ENCODE results near the gene KRTAP10-3.
"Not testable (repeated sequence)": the region's sequence is repeated elsewhere in the genome, so short reads cannot be mapped to it uniquely, and the experiment has no call there.

KRTAP10-3 gene

GRCh38 chr21:44573630-44574456, 15.2 kb upstream of the KRTAP10-3 start, which contains the start of gene KRTAP10-4:
TSS of gene KRTAP10-4 (plus strand) at chr21:44573729. CDS start at chr21:44573759, 30 bp downstream.
- H3K4me1 ChIP-seq (ENCODE audit: control insufficient read depth, insufficient read depth, low read length); H3K27ac ChIP-seq (ENCODE audit: extremely low read depth, low read depth, low read length); H3K9me3 ChIP-seq (ENCODE audit: control insufficient read depth, insufficient read depth, low read depth, low read length); H3K36me3 ChIP-seq (ENCODE audit: control insufficient read depth in 2 of 2, insufficient read depth in 1 of 2, low read length in 2 of 2); H3K4me3 ChIP-seq (ENCODE audit: low read depth, low read length); POLR2A ChIA-PET: not testable (repeated sequence)
- peak; percentile 23; the same call in 1 of the 2 replicates for TF ChIP-seq ZIC2 (tag by site-specific recombination; IDR thresholded peaks at IDR 0.05)
- peak; percentile 15; the same call in 1 of the 2 replicates for TF ChIP-seq GLIS2 (tag by site-specific recombination; IDR thresholded peaks at IDR 0.05)
- CTCF ChIA-PET: interaction anchor here (0.7 kb wide), 2 partner anchors 61 to 439 kb away, joined by 3 to 4 read pairs; no protein-coding TSS in a partner anchor

GRCh38 chr21:44572959-44573583, 14.5 kb upstream of the KRTAP10-3 start:
- no peak for TF ChIP-seq ZNF211 (tag by site-specific recombination; IDR thresholded peaks at IDR 0.05; ENCODE audit: low read depth)
- TF ChIP-seq ZNF692 (tag by site-specific recombination; IDR thresholded peaks at IDR 0.05): no peak
- Histone ChIP-seq H3K9me3 (ENCODE audit: control insufficient read depth, insufficient read depth, low read depth, low read length) (no peaks in the 10 kb centered on the region), H3K36me3 (ENCODE audit: control insufficient read depth in 2 of 2, insufficient read depth in 1 of 2, low read length in 2 of 2) (no peaks in the 10 kb centered on the region), H3K27ac (ENCODE audit: extremely low read depth, low read depth, low read length) (no peak overlapping the region), H3K4me1 (ENCODE audit: control insufficient read depth, insufficient read depth, low read length) (no peaks in the 10 kb centered on the region), H3K4me3 (ENCODE audit: low read depth, low read length) (no peak overlapping the region)
- ChIA-PET CTCF (interaction anchor here (0.7 kb wide), 1 partner anchor 440 kb away, joined by 4 read pairs; no protein-coding TSS in a partner anchor), POLR2A (interaction anchor here (0.6 kb wide), 2 partner anchors 8 to 146 kb away, joined by 3 to 4 read pairs; no protein-coding TSS in a partner anchor)

- no peak for TF ChIP-seq ZNF10 (tag by site-specific recombination; IDR thresholded peaks at IDR 0.05)
- TF ChIP-seq ZNF133 (tag by site-specific recombination; IDR thresholded peaks at IDR 0.05): no peak
- no peak for TF ChIP-seq MYNN (tag by site-specific recombination; IDR thresholded peaks at IDR 0.05; ENCODE audit: borderline replicate concordance)
- no peak for TF ChIP-seq ZNF280C (tag by site-specific recombination; IDR thresholded peaks at IDR 0.05)
- no peak for TF ChIP-seq SCRT2 (tag by site-specific recombination; IDR thresholded peaks at IDR 0.05)
- TF ChIP-seq ZIC2 (tag by site-specific recombination; IDR thresholded peaks at IDR 0.05): no peak
- no peak for TF ChIP-seq OVOL3 (tag by site-specific recombination; IDR thresholded peaks at IDR 0.05)
- TF ChIP-seq ZNF621 (tag by site-specific recombination; IDR thresholded peaks at IDR 0.05): no peak
- TF ChIP-seq GFI1B (tag by site-specific recombination; IDR thresholded peaks at IDR 0.05): no peak
- no peak for TF ChIP-seq ZNF692 (tag by site-specific recombination; IDR thresholded peaks at IDR 0.05)
- no peak for TF ChIP-seq FEZF1 (tag by site-specific recombination; IDR thresholded peaks at IDR 0.05)
- TF ChIP-seq ZNF174 (tag by site-specific recombination; IDR thresholded peaks at IDR 0.05): no peak
- TF ChIP-seq GLI2 (tag by site-specific recombination; IDR thresholded peaks at IDR 0.05; ENCODE audit: borderline replicate concordance, low read depth): no peak
- TF ChIP-seq BCL6B (tag by site-specific recombination; IDR thresholded peaks at IDR 0.05): no peak
- POLR2A ChIA-PET: interaction anchor here (0.6 kb wide), 2 partner anchors 9 to 147 kb away, joined by 3 to 4 read pairs; no protein-coding TSS in a partner anchor
- Histone ChIP-seq H3K9me3 (ENCODE audit: control insufficient read depth, insufficient read depth, low read depth, low read length) (no peaks in the 10 kb centered on the region), H3K36me3 (ENCODE audit: control insufficient read depth in 2 of 2, insufficient read depth in 1 of 2, low read length in 2 of 2) (no peaks in the 10 kb centered on the region), H3K27ac (ENCODE audit: extremely low read depth, low read depth, low read length) (no peak overlapping the region), H3K4me3 (ENCODE audit: low read depth, low read length) (no peak overlapping the region), H3K4me1 (ENCODE audit: control insufficient read depth, insufficient read depth, low read length) (no peaks in the 10 kb centered on the region)
- CTCF ChIA-PET: no interaction called here
Observed at GRCh38 chr21:44571844-44572782, 13.5 kb upstream of the KRTAP10-3 start.
